Mammary epithelial cell (primary cell): ENCODE measurements around the gene DOK3.

Experiments used
- CTCF ChIP-seq, 2 donors: IDR thresholded peaks in 1 of 2; conservative IDR thresholded peaks in 1 of 2; 2 replicates each; pipeline ENCODE4 v1.5.1; 2011 to 2012; ENCODE audit warnings: inconsistent platforms in 2 of 2, low read length in 2 of 2, mild to moderate bottlenecking in 2 of 2, control low read depth in 1 of 2, low read depth in 1 of 2; ENCODE audit not compliant: insufficient read depth in 1 of 2; ENCODE audit errors: extremely low read depth in 1 of 2
- EZH2 ChIP-seq: IDR thresholded peaks from 2 replicates; pipeline ENCODE4 v1.6.1; 2012; ENCODE audit warnings: low read length, inconsistent platforms, borderline replicate concordance

- TF ChIP-seq CTCF (conservative IDR thresholded peaks at IDR 0.05 in 1 of 2, IDR thresholded peaks at IDR 0.05 in 1 of 2; ENCODE audit: extremely low read depth in 1 of 2, insufficient read depth in 1 of 2, low read depth in 1 of 2, low read length in 2 of 2) = no peak
- TF ChIP-seq EZH2 = no peak
Measured at GRCh38 chr5:177490311-177490991, 19.2 kb downstream of the DOK3 start.
